GM03348 (cell line): ENCODE measurements around the gene MAF.

Experiments used
- DNase-seq: peaks from one replicate; pipeline ENCODE4 v3.0.0; 2012; ENCODE audit warnings: low spot score

MAF gene

GRCh38 chr16:79600638-79601091, at the start of gene MAF:
Gene MAF (minus strand): TSS chr16:79600737. CDS start chr16:79599902, 835 bp downstream.
- DNase-seq, result peak; percentile 75

DNA sequence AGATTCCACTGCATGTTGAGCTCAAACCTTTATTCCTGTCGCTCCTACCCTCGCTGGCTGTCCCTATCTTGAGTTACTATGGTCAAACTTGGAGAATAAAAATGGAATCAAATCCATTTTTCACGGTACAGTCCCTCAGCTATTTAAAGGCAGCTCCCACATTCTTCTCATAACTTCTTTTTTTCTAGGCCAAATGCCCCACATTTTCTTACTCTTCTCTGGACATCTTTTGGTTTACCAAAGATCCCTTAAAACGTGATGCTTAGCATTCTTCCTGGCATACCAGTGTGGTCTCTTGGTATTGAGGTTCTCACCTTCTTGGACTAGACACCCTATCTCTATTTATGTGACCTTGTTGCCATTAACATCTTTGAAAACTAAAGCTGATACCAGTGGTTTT, 48.3 kb upstream of the MAF start:
- DNase-seq, result no peak

DNA sequence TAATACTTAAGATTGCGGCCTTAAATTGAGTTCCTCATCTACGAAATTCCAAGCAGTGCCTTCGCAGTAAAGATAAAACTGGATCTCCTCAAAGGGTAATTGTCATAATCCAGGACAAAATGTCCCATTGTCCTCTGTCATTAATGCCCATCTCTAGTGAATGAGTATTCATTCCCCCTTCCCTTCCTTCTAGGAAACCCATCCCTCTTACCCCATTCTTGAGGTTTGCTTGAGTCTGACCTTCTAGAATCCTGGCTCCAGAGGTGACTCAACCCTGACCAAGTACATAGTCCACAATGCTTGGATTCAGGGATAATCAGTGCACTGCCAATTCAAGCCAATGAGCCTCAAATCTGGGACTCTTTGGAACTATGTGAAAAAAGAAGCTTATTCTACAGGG, 47.0 kb upstream of the MAF start:
- no peak for DNase-seq

DNA sequence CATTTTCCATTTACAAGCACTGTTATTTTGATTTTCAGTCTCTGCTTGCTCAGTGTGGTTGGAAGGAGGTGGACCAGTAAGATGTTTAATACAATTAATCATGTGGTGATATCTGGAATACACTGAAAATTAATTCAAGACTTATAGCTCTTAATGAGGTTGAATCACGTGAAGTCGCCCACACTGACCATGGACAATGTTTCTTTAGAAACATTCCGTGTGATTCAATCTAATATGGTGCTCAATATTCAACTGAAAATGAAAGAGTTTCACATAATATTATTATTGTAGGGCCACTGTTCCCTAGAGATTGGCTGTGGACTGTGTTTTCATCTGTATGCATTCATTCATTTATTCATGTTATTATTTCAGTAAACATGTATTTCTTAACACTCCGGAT, 45.2 kb upstream of the MAF start:
- DNase-seq, result no peak

DNA sequence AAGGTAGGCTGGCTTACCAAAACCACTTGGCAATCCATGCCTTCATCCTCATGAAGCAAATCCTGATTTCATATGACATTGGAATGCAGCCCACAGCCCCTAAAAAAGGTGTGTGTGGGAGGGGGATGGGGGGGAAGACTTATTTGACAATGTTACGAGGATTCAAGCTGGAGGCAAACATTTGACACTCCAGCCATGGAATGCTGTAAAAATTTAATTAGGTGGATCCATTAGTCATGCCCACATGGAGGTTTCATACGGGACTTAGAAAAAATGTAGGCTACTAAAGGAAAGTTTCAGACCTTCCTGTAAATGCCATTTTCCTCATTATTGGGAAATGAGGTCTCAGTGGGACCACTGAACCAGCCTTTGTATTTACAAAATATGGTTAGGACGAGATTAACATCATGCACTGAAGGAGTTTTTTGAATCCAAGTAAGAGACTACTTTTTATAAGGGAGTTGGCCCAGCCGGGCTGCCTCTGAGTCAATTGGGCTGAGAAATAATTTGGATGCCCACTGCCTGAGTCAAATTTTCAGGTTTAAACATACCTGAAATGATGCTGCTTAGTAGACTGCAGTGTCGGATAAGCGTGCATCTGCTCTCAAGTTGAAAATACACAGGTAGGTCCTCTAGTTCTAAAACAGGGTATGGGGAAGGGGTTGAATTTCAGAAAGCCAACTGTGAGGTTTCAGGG, 44.6 kb upstream of the MAF start:
- DNase-seq, result no peak

DNA sequence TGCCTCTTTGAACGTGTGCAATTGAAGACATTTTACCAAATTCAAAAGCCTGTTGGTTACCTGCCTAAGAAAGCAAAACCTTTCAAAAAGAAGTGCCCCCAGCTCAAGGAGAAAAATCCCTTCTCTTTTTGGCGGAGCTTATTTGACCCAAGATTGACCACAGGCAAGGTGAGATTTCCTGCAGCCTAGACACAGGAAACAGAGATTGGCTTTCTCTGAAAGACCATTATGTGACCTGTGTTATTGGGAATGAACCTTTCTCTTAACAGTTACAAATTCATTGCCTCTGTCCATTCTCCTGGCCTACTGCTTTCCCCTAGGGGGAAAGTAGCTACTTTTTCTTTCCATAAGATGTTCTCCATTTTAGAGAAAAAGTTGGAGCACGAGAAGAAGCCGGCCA, 42.1 kb upstream of the MAF start:
- no peak for DNase-seq

DNA sequence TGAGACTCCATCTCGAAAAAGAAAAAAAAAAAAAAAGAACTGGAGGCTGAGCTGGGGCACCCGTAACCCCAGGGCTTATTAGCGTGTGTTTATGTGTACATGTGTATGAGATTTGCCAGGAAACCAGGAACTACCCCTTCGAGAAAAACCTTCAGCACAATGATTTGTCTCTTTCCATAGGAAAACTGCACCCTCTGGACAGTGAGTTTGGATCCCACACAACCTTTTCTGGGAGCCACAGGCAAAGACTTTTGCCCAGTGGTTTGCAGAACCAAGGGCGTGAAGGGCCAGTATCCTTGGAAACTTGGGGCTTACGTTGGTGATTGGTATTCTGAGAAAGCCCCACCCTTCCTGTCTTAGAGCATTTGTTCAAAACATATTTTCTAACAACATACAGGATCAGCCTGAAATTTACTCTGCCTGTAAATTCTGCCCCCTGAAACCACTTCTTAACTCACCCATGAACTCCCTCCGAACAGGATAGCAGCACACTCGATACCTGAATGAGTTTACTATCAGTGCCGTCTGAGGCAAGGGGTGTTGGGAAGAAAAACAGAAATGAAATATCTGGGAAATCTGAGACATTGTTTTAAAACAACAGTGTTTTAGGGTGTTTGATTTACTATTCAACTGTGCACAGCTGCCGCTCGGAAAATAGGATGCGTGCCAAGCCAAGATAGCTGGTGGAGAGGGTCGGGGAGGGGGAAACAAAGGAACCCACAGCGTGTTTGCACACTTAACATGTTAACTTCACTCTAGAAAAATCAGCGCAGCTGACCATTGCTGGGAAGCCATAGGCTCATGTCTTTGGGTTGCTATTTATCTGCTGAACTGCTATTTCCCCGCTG, 40.2 kb upstream of the MAF start:
- no peak for DNase-seq

GRCh38 chr16:79639576-79640311, 39.2 kb upstream of the MAF start:
- DNase-seq, result no peak

DNA sequence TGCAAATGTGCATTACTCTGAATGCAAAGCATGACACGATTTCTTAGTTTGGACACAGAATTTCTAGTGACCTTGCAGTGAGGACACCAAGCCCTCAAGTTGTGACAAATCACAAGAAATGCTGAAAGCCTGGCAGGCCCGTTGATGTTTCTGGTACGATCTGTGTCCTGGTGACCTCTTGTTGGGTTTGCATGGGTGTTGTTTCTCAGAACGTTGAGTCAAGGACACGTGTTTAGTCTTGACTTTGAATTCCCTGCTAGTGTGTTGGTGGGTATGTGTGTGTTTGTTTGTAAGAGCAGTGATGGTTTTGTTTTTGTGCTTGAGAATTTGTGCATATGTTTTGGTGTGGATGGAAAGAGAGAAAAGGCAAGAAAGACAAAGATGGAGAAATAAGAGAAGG, 37.8 kb upstream of the MAF start:
- no peak for DNase-seq

DNA sequence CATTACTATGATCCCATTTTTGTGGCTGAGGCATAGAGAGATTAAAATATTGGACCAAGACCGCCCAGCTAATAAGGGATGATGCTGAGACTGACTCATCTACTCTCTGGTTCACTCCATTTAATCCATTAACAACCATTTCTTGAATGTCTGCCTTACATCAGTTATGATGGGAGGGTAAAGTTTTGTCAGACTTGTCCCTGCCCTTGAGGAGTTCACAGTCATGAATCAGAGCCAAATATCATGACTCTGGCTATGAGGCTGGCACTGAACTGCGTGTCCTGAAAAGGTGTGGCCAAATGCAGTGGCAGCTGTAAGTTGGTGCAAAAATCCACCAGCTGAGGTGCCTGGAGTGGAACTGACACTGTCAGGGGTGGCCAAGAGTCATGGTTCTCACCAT, 35.0 kb upstream of the MAF start:
- DNase-seq, result no peak

DNA sequence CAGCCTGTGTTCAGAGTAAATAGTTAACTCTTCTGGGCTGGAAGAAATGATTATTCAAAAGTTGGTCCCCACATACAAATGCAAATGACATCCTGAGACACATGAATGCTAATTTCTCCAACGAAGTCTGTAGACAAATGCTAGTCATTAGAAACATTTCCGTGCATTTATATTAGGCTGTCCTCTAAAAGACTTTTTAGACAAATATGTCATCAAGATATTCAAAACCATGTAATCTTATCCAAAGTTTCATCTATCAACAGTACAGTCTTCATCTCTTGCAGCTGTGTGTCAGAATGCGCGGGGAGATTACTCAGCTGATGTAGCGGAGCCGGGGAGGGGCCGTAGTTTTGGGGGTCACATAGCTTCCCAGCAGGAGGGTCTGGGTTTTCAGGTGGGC, 33.8 kb upstream of the MAF start:
- DNase-seq, result no peak

- no peak for DNase-seq
These were observed 31.8 kb upstream of the MAF start for GRCh38 chr16:79632289-79632688.

- DNase-seq, result no peak
These were observed 28.5 kb upstream of the MAF start for GRCh38 chr16:79628988-79629387.

- no peak for DNase-seq
These were observed 28.0 kb upstream of the MAF start for GRCh38 chr16:79628501-79628975.

GRCh38 chr16:79627092-79627491, 26.6 kb upstream of the MAF start:
- DNase-seq, result no peak

GRCh38 chr16:79625738-79626137, 25.2 kb upstream of the MAF start:
- DNase-seq, result no peak

DNA sequence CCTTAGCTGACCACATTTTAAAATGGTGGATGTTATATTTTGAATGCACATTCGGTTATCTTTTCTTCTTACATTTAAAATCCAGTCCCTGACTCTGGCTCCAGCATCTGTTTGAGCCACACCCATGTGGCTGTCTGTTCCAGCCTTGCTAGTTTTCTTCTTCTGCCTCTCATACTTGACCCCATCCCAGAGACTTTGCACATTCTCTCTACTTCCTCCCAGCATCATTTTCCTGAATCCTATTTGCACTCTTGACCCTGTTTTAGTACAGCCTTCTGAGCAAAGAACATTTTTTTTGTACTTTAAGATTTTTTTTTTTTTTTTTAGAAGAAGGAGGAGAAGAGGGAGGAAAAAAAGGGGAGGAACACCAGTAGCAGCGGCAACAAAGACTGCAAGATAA, 23.3 kb upstream of the MAF start:
- no peak for DNase-seq

- DNase-seq, result no peak
These were observed 22.5 kb upstream of the MAF start for GRCh38 chr16:79623062-79623461.

DNA sequence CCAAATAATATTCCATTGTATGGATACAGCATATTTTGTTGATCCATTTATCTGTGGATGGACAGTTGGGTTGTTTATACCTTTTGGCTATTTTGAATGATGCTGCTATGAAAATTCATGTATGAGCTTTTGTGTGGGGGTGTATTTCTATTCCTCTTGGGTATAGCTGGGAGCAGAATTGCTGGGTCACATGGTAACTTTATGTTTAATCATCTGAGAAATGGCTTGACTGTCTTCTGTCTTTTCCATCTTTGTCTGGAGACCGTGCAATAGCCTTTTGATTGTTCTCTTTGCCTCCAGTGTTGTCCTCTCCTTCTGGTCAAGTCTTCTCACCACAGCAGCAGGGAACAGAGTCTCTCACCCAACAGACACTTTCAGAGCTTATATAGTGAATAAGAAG, 20.5 kb upstream of the MAF start:
- DNase-seq, result no peak

DNA sequence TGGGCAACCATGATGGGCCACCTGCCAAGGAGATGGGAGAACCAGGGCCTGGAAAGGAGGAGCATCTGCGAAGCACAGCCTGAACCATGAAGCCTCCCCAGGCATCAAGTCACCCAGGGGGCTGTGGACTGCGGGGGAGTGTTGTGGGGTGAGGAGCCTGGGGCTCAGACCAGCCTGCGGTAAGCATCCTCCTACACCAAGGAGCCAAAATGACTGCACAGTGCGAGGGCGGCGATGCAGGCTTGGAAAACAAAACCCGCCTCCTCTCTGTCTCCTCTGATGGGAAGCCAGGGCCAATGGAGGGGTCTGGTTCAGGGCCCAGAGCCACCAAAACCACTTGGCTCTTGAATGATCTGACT, 18.1 kb upstream of the MAF start:
- no peak for DNase-seq

GRCh38 chr16:79618041-79618691, 17.6 kb upstream of the MAF start:
- DNase-seq, result no peak

GRCh38 chr16:79613009-79613408, 12.5 kb upstream of the MAF start:
- no peak for DNase-seq
